Measurements from ENCODE around the gene LGALS3BP. TPM values are rescaled to one million over a fixed set of nuclear protein-coding genes. Genes with fewer than 3 reads are reported as not detected.

Gene LGALS3BP
- total and polyA plus RNA-seq, 2 of the 13 experiments (the other 11 are each of a cell fraction or from before 2014, with no cell fraction given) = 137 to 332 TPM

DNA sequence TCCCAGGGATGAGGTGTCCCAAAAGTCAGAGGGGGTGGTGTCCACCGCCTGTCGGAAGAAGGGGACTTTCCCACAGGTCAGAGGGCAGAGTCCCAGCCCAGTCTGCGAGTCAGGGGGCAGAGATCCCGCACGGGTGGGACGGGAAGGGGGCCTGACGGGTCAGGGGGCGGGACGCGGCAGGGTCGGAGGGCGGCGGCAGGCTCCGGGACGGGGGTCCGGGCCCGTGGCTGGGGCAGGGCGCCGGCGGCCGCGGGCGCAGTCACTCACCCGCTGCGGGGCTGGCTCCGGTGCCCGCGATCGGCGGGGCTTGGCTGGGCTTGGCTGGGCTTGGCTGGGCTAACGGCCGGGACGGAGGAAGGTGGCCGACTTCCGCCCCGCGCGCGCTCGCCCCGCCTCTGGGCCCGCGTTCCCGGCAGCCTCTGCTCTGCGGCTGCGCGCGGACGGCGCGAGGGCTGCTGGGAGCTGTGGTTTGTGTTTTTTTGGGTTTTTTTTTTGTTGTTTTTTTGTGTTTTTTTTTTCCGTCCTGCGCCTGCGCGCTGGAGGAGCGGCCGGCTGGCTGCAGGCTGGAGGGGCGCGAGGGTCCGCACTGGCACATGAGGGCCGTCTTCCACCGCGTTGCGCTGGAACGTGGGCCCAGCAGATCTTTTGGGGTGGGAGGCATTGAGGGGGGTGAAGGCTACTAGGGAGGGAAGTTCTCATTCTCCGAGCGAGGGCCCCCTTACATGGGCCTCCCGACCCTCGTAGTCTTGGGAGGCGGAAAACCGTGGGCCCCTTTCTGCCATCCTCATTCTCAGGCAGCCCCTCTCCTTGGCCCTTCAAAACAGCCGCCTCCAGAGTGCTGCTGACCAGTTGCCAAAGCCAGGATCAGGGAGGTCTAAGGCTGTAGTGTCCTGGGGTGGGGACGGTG, 29.9 kb upstream of the LGALS3BP start, which contains the start of gene CANT1 (continued):
- TF ChIP-seq ZNF687 (CRISPR knock-in tag; IDR thresholded peaks at IDR 0.05) (peak; percentile 91), ZNF143 (CRISPR knock-in tag; IDR thresholded peaks at IDR 0.05) (peak; percentile 96), ZNF605 (CRISPR knock-in tag; IDR thresholded peaks at IDR 0.05) (0 out of 2 replicates have a peak, but pooled peaks have one; percentile 17), TRIM24 (CRISPR knock-in tag; IDR thresholded peaks at IDR 0.05) (no peak), MTA1 (CRISPR knock-in tag; IDR thresholded peaks at IDR 0.05; ENCODE audit: borderline replicate concordance) (no peak), ZNF530 (CRISPR knock-in tag; IDR thresholded peaks at IDR 0.05; ENCODE audit: low read depth) (no peak), ZNF780A (CRISPR knock-in tag; IDR thresholded peaks at IDR 0.05) (no peak), ZSCAN25 (CRISPR knock-in tag; IDR thresholded peaks at IDR 0.05) (peak; percentile 47; the same call in 1 of the 2 replicates), GPBP1L1 (CRISPR knock-in tag; IDR thresholded peaks at IDR 0.05) (no peak), KMT2B (CRISPR knock-in tag; IDR thresholded peaks at IDR 0.05) (no peak; the same call in 1 of the 2 replicates), IRF9 (CRISPR knock-in tag; IDR thresholded peaks at IDR 0.05; ENCODE audit: borderline replicate concordance) (no peak), WIZ (CRISPR knock-in tag; IDR thresholded peaks at IDR 0.05) (no peak), FOSL2 (CRISPR knock-in tag; IDR thresholded peaks at IDR 0.05) (no peak; the same call in 1 of the 2 replicates), MATR3 (CRISPR knock-in tag; IDR thresholded peaks at IDR 0.05) (no peak)
- TF ChIP-seq, protein P1, sequence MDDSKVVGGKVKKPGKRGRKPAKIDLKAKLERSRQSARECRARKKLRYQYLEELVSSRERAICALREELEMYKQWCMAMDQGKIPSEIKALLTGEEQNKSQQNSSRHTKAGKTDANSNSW (CRISPR knock-in tag; IDR thresholded peaks at IDR 0.05; ENCODE audit: borderline replicate concordance) = no peak
- TF ChIP-seq, protein P2, sequence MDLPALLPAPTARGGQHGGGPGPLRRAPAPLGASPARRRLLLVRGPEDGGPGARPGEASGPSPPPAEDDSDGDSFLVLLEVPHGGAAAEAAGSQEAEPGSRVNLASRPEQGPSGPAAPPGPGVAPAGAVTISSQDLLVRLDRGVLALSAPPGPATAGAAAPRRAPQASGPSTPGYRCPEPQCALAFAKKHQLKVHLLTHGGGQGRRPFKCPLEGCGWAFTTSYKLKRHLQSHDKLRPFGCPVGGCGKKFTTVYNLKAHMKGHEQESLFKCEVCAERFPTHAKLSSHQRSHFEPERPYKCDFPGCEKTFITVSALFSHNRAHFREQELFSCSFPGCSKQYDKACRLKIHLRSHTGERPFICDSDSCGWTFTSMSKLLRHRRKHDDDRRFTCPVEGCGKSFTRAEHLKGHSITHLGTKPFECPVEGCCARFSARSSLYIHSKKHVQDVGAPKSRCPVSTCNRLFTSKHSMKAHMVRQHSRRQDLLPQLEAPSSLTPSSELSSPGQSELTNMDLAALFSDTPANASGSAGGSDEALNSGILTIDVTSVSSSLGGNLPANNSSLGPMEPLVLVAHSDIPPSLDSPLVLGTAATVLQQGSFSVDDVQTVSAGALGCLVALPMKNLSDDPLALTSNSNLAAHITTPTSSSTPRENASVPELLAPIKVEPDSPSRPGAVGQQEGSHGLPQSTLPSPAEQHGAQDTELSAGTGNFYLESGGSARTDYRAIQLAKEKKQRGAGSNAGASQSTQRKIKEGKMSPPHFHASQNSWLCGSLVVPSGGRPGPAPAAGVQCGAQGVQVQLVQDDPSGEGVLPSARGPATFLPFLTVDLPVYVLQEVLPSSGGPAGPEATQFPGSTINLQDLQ (CRISPR knock-in tag; IDR thresholded peaks at IDR 0.05) = 0 out of 2 replicates have a peak, but pooled peaks have one; percentile 36
- TF ChIP-seq, protein P3, sequence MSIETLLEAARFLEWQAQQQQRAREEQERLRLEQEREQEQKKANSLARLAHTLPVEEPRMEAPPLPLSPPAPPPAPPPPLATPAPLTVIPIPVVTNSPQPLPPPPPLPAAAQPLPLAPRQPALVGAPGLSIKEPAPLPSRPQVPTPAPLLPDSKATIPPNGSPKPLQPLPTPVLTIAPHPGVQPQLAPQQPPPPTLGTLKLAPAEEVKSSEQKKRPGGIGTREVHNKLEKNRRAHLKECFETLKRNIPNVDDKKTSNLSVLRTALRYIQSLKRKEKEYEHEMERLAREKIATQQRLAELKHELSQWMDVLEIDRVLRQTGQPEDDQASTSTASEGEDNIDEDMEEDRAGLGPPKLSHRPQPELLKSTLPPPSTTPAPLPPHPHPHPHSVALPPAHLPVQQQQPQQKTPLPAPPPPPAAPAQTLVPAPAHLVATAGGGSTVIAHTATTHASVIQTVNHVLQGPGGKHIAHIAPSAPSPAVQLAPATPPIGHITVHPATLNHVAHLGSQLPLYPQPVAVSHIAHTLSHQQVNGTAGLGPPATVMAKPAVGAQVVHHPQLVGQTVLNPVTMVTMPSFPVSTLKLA (IDR thresholded peaks at IDR 0.05) = peak; percentile 50

Data from HepG2 (cell line).